ENCODE measurements around the gene CD69. TPM values are rescaled to one million over a fixed set of nuclear protein-coding genes. Genes with fewer than 3 reads are reported as not detected.
A peak's percentile ranks its signal among the peaks of the same experiment; 100 is the strongest.
"Not testable (repeated sequence)": the region's sequence is repeated elsewhere in the genome, so short reads cannot be mapped to it uniquely, and the experiment has no call there.

The CD69 gene
- total RNA-seq, 1 donor from 2014 or later = 26.7 TPM

DNA sequence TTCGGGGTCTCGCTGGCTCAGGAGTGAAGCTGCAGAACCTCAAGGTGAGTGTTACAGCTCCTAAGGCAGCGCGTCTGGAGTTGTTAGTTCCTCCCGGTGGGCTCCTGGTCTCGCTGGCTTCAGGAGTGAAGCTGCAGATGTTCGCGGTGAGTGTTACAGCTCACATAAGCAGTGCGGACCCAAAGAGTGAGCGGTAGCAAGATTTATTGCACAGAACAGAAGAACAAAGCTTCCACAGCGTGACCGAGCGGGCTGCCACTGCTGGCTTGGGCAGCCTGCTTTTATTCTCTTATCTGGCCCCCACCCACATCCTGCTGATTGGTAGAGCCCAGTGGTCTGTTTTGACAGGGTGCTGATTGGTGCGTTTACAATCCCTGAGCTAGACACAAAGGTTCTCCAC is 21.8 kb downstream of the CD69 start:
- ChIA-PET CTCF (interaction anchor here (0.6 to 1.2 kb wide), 2 partner anchors 9 to 16 kb away, joined by 3 read pairs; no protein-coding TSS in a partner anchor), POLR2A (interaction anchor here (1.4 to 7.0 kb wide), 5 partner anchors 7 to 91 kb away, joined by 9 to 100 read pairs (median 87); partner anchors contain the start of genes CLEC2D and CLECL1)
- H3K9me3 Mint-ChIP-seq; H3K36me3 Mint-ChIP-seq (ENCODE audit: low read depth); H3K27me3 Mint-ChIP-seq; DNase-seq; ATAC-seq (ENCODE audit: low read depth); intact Hi-C loops (cut with micrococcal nuclease): not testable (repeated sequence)
- Mint-ChIP-seq H3K27ac (peak overlapping the region; percentile 92), H3K4me3 (peak overlapping the region; percentile 67), H3K4me1 (peaks cover 83% of the 10 kb centered on the region)

GRCh38 chr12:9736936-9737705 is 23.6 kb downstream of the CD69 start:
- TF ChIP-seq CTCF (IDR thresholded peaks at IDR 0.05) = no peak
- intact Hi-C loops (cut with micrococcal nuclease) = loop anchor here (1.0 kb wide), 2 partner anchors 16 to 89 kb away; no protein-coding TSS in a partner anchor
- peak; percentile 35 for ATAC-seq (ENCODE audit: low read depth)
- no peaks in the 10 kb centered on the region for H3K27me3 Mint-ChIP-seq
- ChIA-PET CTCF (no interaction called here), POLR2A (interaction anchor here (0.6 to 7.0 kb wide), 8 partner anchors 15 to 89 kb away, joined by 3 to 89 read pairs (median 6); partner anchors contain the start of gene CLEC2D)
- peaks cover 11% of the 10 kb centered on the region for H3K36me3 Mint-ChIP-seq (ENCODE audit: low read depth)
- no peaks in the 10 kb centered on the region for H3K9me3 Mint-ChIP-seq
- peaks cover 78% of the 10 kb centered on the region for H3K4me1 Mint-ChIP-seq
- no peak for DNase-seq
- H3K27ac Mint-ChIP-seq = peak overlapping the region; percentile 92
- H3K4me3 Mint-ChIP-seq = peak overlapping the region; percentile 73

DNA sequence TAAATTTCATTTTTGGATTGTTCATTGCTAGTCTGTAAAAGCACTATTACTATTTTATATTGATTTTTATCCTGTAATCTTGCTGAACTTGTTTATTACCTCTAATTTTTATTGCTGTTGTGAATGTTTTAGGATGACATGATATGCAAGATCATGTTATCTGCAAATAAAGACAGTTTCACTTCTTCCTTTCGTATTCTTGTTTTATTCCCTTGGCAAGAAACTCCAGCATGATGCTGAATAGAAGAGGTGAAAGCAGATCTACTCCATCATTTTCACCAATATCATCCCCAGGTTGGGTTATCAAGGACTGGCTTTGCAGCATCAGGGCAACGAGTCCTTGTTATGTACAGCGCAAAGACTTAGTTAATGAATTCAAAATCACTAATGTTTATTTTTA is 25.1 kb downstream of the CD69 start:
- TF ChIP-seq CTCF (IDR thresholded peaks at IDR 0.05) = no peak
- H3K27me3 Mint-ChIP-seq = no peaks in the 10 kb centered on the region
- no peak for ATAC-seq (ENCODE audit: low read depth)
- peaks cover 19% of the 10 kb centered on the region for H3K36me3 Mint-ChIP-seq (ENCODE audit: low read depth)
- no peak for DNase-seq
- peak overlapping the region; percentile 80 for H3K27ac Mint-ChIP-seq
- intact Hi-C loops (cut with micrococcal nuclease) = no loop called here
- H3K4me1 Mint-ChIP-seq = peaks cover 83% of the 10 kb centered on the region
- ChIA-PET CTCF (no interaction called here), POLR2A (interaction anchor here (0.6 to 6.7 kb wide), 5 partner anchors 9 to 67 kb away, joined by 3 to 103 read pairs (median 3); partner anchors contain the start of genes CD69 and CLEC2D)
- no peaks in the 10 kb centered on the region for H3K9me3 Mint-ChIP-seq
- peak overlapping the region; percentile 32 for H3K4me3 Mint-ChIP-seq

DNA sequence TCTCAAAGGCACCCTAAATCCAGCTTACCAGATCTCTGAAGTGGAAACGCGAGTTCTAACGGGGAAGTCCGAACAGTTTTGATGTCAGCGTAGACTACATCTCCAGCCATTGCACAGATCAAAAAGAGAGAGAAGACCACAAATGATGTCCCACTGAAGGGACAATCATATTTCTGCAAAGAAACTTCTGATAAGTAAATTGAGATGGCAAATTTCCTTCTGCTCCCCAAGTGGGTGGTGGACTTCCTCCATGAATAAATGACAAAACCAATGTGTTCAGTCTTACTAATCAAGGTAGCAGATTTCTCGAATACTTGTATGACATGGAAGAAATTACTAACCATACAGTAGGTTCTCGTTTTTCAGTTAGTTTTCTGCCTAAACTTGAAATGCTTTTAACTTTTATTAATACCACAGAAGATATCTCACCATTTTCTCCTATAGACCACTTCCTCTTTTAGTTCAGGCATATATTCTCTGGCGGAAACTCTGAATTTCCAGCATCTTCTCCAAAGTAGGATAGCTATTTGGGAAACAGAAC is 27.7 kb downstream of the CD69 start, which contains the start of gene CLECL1:
Gene CLECL1 (minus strand): TSS at position 177 of the 541 bp plus-strand sequence.
- H3K4me1 Mint-ChIP-seq = peaks cover 84% of the 10 kb centered on the region
- CTCF ChIA-PET = interaction anchor here (1.8 to 2.1 kb wide), 2 partner anchors 11 to 33 kb away, joined by 4 to 7 read pairs; no protein-coding TSS in a partner anchor
- intact Hi-C loops (cut with micrococcal nuclease) = loop anchor here (1.0 to 2.0 kb wide), 6 partner anchors 8 to 85 kb away; partner anchors contain the start of genes CD69 and CLEC2D

More for the DNA sequence above, 27.7 kb downstream of the CD69 start, which contains the start of gene CLECL1:
- no peak for TF ChIP-seq CTCF (IDR thresholded peaks at IDR 0.05)
- H3K27me3 Mint-ChIP-seq = no peaks in the 10 kb centered on the region
- DNase-seq (no peak), ATAC-seq (ENCODE audit: low read depth) (peak; percentile 49)
- POLR2A ChIA-PET = interaction anchor here (1.0 to 6.7 kb wide), 14 partner anchors 8 to 98 kb away, joined by 3 to 127 read pairs (median 20); partner anchors contain the start of genes CD69 and CLEC2D
- H3K9me3 Mint-ChIP-seq = no peaks in the 10 kb centered on the region
- peak within 1 kb of the TSS; percentile 88 for H3K4me3 Mint-ChIP-seq
- peak within 1 kb of the TSS; percentile 94 for H3K27ac Mint-ChIP-seq
- peaks cover 23% of the 10 kb centered on the region for H3K36me3 Mint-ChIP-seq (ENCODE audit: low read depth)
